HL-60 (cell line): Measurements from ENCODE around the gene DENND11.

Experiments used
- DNase-seq, 2 experiments: peaks; one replicate each; pipeline ENCODE4 v3.0.0-alpha.2; 2010 to 2020; ENCODE audit warnings: low read depth in 1 of 2, low spot score in 1 of 2
- H3K27ac ChIP-seq: fragments of 250-450 bp; sonication (Bioruptor Pico); replicated peaks from 2 replicates; pipeline ENCODE4 v1.5.1; 2020; ENCODE audit warnings: mild to moderate bottlenecking, moderate library complexity
- H3K27me3 ChIP-seq: fragments of 250-450 bp; sonication (Bioruptor Pico); 2 replicates; pipeline ENCODE4 v1.5.1; 2021; ENCODE audit warnings: mild to moderate bottlenecking, moderate library complexity; ENCODE audit not compliant: insufficient read depth, poor library complexity, severe bottlenecking
- H3K4me3 ChIP-seq: replicated peaks from 2 replicates; pipeline ENCODE4 v1.5.1; 2011; ENCODE audit warnings: mild to moderate bottlenecking, control low read depth, low read length; ENCODE audit not compliant: insufficient read depth
- GABPA ChIP-seq: IDR thresholded peaks from 2 replicates; pipeline ENCODE4 v1.6.1; 2012; ENCODE audit warnings: low read depth
- POLR2AphosphoS5 ChIP-seq: IDR thresholded peaks from 2 replicates; pipeline ENCODE4 v1.6.1; 2012; ENCODE audit warnings: low read depth
- SPI1 ChIP-seq: IDR thresholded peaks from 2 replicates; pipeline ENCODE4 v1.6.1; 2012; ENCODE audit warnings: low read depth, mild to moderate bottlenecking, borderline replicate concordance
- TF ChIP-seq, protein P1 (sequence below): IDR thresholded peaks from 2 replicates; pipeline ENCODE4 v1.6.1; 2012; ENCODE audit warnings: low read depth; ENCODE audit not compliant: insufficient replicate concordance
- TF ChIP-seq, protein P2 (sequence below): IDR thresholded peaks from one replicate; pipeline ENCODE4 v1.5.1; 2011; ENCODE audit warnings: low read length, control low read depth, inconsistent platforms; ENCODE audit not compliant: insufficient read depth

DENND11 gene

DNA sequence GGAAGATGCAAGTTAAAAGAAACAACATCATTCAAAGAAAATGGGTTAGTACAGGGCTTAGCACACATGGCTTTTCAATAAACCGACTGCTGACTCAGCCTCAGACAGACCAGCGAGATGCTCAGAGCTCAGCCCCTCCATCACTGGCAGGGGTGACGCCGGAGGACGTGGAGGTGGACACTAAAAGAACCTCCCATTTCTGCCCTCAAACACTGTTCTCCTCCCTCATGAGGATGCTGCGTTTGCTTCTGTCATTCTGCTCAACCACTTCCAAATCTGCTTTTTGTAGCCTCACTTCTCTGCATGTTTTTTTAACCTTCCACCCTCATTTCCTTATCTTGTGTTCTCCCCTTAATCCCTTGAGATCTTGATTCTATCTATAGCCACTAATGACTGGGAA, 15.3 kb downstream of the DENND11 start:
- TF ChIP-seq, protein P1, sequence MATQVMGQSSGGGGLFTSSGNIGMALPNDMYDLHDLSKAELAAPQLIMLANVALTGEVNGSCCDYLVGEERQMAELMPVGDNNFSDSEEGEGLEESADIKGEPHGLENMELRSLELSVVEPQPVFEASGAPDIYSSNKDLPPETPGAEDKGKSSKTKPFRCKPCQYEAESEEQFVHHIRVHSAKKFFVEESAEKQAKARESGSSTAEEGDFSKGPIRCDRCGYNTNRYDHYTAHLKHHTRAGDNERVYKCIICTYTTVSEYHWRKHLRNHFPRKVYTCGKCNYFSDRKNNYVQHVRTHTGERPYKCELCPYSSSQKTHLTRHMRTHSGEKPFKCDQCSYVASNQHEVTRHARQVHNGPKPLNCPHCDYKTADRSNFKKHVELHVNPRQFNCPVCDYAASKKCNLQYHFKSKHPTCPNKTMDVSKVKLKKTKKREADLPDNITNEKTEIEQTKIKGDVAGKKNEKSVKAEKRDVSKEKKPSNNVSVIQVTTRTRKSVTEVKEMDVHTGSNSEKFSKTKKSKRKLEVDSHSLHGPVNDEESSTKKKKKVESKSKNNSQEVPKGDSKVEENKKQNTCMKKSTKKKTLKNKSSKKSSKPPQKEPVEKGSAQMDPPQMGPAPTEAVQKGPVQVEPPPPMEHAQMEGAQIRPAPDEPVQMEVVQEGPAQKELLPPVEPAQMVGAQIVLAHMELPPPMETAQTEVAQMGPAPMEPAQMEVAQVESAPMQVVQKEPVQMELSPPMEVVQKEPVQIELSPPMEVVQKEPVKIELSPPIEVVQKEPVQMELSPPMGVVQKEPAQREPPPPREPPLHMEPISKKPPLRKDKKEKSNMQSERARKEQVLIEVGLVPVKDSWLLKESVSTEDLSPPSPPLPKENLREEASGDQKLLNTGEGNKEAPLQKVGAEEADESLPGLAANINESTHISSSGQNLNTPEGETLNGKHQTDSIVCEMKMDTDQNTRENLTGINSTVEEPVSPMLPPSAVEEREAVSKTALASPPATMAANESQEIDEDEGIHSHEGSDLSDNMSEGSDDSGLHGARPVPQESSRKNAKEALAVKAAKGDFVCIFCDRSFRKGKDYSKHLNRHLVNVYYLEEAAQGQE = no peak
- TF ChIP-seq GABPA = no peak
- TF ChIP-seq, protein P2, sequence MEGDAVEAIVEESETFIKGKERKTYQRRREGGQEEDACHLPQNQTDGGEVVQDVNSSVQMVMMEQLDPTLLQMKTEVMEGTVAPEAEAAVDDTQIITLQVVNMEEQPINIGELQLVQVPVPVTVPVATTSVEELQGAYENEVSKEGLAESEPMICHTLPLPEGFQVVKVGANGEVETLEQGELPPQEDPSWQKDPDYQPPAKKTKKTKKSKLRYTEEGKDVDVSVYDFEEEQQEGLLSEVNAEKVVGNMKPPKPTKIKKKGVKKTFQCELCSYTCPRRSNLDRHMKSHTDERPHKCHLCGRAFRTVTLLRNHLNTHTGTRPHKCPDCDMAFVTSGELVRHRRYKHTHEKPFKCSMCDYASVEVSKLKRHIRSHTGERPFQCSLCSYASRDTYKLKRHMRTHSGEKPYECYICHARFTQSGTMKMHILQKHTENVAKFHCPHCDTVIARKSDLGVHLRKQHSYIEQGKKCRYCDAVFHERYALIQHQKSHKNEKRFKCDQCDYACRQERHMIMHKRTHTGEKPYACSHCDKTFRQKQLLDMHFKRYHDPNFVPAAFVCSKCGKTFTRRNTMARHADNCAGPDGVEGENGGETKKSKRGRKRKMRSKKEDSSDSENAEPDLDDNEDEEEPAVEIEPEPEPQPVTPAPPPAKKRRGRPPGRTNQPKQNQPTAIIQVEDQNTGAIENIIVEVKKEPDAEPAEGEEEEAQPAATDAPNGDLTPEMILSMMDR = no peak
- TF ChIP-seq POLR2AphosphoS5 = no peak
- TF ChIP-seq SPI1 = no peak
- Histone ChIP-seq H3K27ac (no peak overlapping the region), H3K27me3 (no peaks in the 10 kb centered on the region), H3K4me3 (no peak overlapping the region)
- DNase-seq = no peak

DNA sequence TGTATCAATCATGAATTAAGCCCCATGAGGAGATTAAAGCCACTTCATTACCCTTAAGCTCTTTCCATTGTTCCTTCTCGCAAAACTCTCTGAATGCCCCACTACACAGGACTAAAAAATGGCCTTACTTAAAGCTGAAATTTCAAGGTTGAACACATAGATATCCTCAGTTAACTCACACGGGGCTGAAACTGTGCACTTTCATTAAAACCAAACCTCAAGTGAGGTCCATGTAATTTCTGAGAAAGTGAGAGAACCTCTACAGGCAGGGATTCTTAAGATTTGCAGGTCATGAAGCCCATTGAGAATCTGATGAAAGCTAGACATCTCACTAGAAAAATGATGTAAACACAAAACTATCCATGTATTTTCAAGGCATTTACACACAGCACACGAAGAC, 15.9 kb downstream of the DENND11 start:
- Histone ChIP-seq H3K27ac (no peak overlapping the region), H3K4me3 (no peak overlapping the region), H3K27me3 (no peaks in the 10 kb centered on the region)
- TF ChIP-seq POLR2AphosphoS5 = no peak
- no peak for TF ChIP-seq SPI1
- TF ChIP-seq, protein P1 = no peak
- no peak for TF ChIP-seq GABPA
- TF ChIP-seq, protein P2 = no peak
- no peak for DNase-seq

DNA sequence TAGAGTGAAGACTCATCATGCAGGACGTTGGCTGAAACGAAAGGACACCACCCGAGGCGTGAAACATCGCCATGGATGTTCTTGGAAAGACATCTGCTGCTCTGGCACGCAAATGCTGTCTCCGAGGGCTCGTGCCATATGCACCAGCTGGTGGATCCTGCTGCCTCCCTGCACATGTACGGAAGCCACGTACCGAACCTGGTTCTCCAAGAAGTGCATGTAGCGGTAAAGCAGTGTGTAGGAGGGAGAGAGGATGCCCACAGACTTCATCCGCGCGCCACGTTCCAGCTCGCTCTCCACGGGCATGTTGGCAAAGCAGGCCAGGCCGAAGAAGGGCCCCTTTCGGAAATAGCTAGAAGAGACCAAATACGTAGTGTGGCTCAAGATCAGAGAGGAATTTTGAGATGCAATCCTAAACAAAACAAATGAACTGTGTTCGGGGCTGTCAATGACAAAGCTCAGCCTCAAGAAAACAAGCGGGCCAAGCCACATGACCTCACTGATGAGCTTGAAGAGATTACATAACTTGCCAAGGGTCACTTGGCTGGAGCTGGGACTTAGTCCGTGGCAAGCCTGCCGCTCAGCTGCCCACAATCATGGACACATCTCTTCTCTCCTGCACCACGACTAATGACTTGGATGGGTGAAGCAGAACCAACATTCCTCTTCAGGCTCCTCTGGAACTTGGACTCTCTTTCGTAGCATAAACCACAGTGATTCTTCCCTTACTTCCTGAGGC, 16.5 kb downstream of the DENND11 start:
- DNase-seq = no peak
- TF ChIP-seq SPI1 = no peak
- no peak for TF ChIP-seq GABPA
- TF ChIP-seq, protein P1 = no peak
- TF ChIP-seq POLR2AphosphoS5 = no peak
- TF ChIP-seq, protein P2 = no peak
- Histone ChIP-seq H3K4me3 (no peak overlapping the region), H3K27me3 (no peaks in the 10 kb centered on the region), H3K27ac (no peak overlapping the region)
